Stimulated activated CD8-positive, alpha-beta memory T cell treated with anti-CD3 and anti-CD28 coated beads, Interleukin-4, amount 100 ng/mL, for 1 hour (primary cell): Measurements from ENCODE around the gene PON2.
A peak's percentile ranks its signal among the peaks of the same experiment; 100 is the strongest.
"Not testable (repeated sequence)": the region's sequence is repeated elsewhere in the genome, so short reads cannot be mapped to it uniquely, and the experiment has no call there.

ENCODE experiments used
- DNase-seq, 2 donors: peaks; one replicate each; pipeline ENCODE4 v3.0.0-alpha.2; 2020; ENCODE audit warnings: low read depth in 2 of 2, low spot score in 1 of 2

PON2 gene

GRCh38 chr7:95434557-95435421, at the start of gene PON2:
PON2 (minus strand) TSS chr7:95435028; CDS start chr7:95434951, 77 bp downstream.
- DNase-seq: peak in 1 of 2 donors; percentile 9

GRCh38 chr7:95482424-95482823, 47.6 kb upstream of the PON2 start:
- DNase-seq: no peak

GRCh38 chr7:95481271-95482165, 46.7 kb upstream of the PON2 start:
- DNase-seq: no peak

GRCh38 chr7:95479992-95480624, 45.3 kb upstream of the PON2 start:
- no peak for DNase-seq

GRCh38 chr7:95478272-95479037, 43.6 kb upstream of the PON2 start:
- no peak for DNase-seq

GRCh38 chr7:95476904-95477594, 42.2 kb upstream of the PON2 start:
- DNase-seq: peak in 1 of 2 donors; percentile 13

GRCh38 chr7:95476072-95476847, 41.4 kb upstream of the PON2 start:
- DNase-seq: no peak

GRCh38 chr7:95473276-95473985, 38.6 kb upstream of the PON2 start:
- DNase-seq: no peak

- DNase-seq: no peak
These were observed 37.8 kb upstream of the PON2 start for GRCh38 chr7:95472581-95473161.

GRCh38 chr7:95471071-95471470, 36.2 kb upstream of the PON2 start:
- no peak for DNase-seq

- no peak for DNase-seq
These were observed 35.6 kb upstream of the PON2 start for GRCh38 chr7:95470452-95470851.

GRCh38 chr7:95469848-95470247, 35.0 kb upstream of the PON2 start:
- no peak for DNase-seq

GRCh38 chr7:95469187-95469586, 34.4 kb upstream of the PON2 start:
- no peak for DNase-seq

GRCh38 chr7:95467912-95468607, 33.2 kb upstream of the PON2 start:
- no peak for DNase-seq

- not testable (repeated sequence) for DNase-seq
These were observed 25.8 kb upstream of the PON2 start for GRCh38 chr7:95460653-95461052.

GRCh38 chr7:95457947-95458346, 23.1 kb upstream of the PON2 start:
- DNase-seq: no peak

- no peak for DNase-seq
These were observed 19.7 kb upstream of the PON2 start for GRCh38 chr7:95454438-95455045.
